HCT116 (cell line): ENCODE data around the gene CCR2. TPM values are rescaled to one million over a fixed set of nuclear protein-coding genes. Genes with fewer than 3 reads are reported as not detected.

ENCODE experiments used
- ATAC-seq: fragments of 200-7000 bp; cut with Tn5 transposase; 2 replicates; pipeline ENCODE4 v1.9.1; 2020; ENCODE audit warnings: mild to moderate bottlenecking, moderate library complexity
- BruUV-seq: library from RNA; stranded (reverse); fragments of 400-500 nt; replicated peaks from 2 replicates; lab custom pipeline; 2021; lab: Mats Ljungman, UMichigan
- CTCF ChIA-PET: fragments of 300-600 bp; sonication (Branson Sonifier 250); formaldehyde crosslinking; loops from one replicate; lab custom pipeline; 2021; ENCODE audit warnings: antibody characterized with exemption; lab: Charles Lee
- POLR2A ChIA-PET: fragments of 300-600, 350-600 bp; sonication (Branson Sonifier 250); formaldehyde crosslinking; loops from one replicate; lab custom pipeline; 2021; ENCODE audit warnings: antibody characterized with exemption; lab: Charles Lee
- RAD21 ChIA-PET, 2 experiments: fragments of 300-600 bp; sonication (Branson Sonifier 250); formaldehyde crosslinking; loops; one replicate each; lab custom pipeline; 2023; ENCODE audit warnings: low total read pairs in 2 of 2; ENCODE audit not compliant: uncharacterized antibody in 2 of 2, unreplicated experiment in 2 of 2, low non-redundant PET in 1 of 2; lab: Charles Lee
- DNase-seq: peaks from one replicate; pipeline ENCODE4 v3.0.0-alpha.2; 2010; ENCODE audit warnings: low read depth, low spot score
- H2AFZ ChIP-seq: fragments of 200-600 bp; shearing (Covaris generic), sonication (generic); 2 replicates; pipeline ENCODE4 v1.6.1; 2017; ENCODE audit warnings: low read depth, mixed run types, mixed read lengths, antibody characterized with exemption, low read length; ENCODE audit not compliant: poor library complexity, severe bottlenecking
- H3K27ac ChIP-seq: 2 replicates; pipeline ENCODE4 v1.5.1; 2012; ENCODE audit warnings: low read depth, low read length
- H3K27me3 ChIP-seq: fragments of 200-600 bp; sonication (generic); 2 replicates; pipeline ENCODE4 v1.6.1; 2016; ENCODE audit warnings: mixed run types, low read length, mixed read lengths; ENCODE audit not compliant: insufficient read depth
- H3K36me3 ChIP-seq, 2 experiments: fragments of 200-500 bp in 1 of 2; fragments of 200-600 bp in 1 of 2; sonication (Bioruptor generic) in 1 of 2; sonication (generic) in 1 of 2; 2 replicates each; pipeline versions ENCODE4 v1.5.1 to v1.6.1; 2014 to 2016; ENCODE audit warnings: low read length in 2 of 2, inconsistent platforms in 1 of 2, mixed read lengths in 1 of 2, mixed run types in 1 of 2; ENCODE audit not compliant: insufficient read depth in 2 of 2, control insufficient read depth in 1 of 2
- H3K4me1 ChIP-seq, 2 experiments: fragments of 200-600 bp in 1 of 2; sonication (generic) in 1 of 2; 2 replicates each; pipeline versions ENCODE4 v1.5.1 to v1.6.1; 2012 to 2017; ENCODE audit warnings: low read length in 2 of 2, inconsistent platforms in 1 of 2, mild to moderate bottlenecking in 1 of 2, mixed read lengths in 1 of 2, mixed run types in 1 of 2, moderate library complexity in 1 of 2; ENCODE audit not compliant: insufficient read depth in 2 of 2, control insufficient read depth in 1 of 2
- H3K4me2 ChIP-seq: fragments of 200-600 bp; sonication (generic); 2 replicates; pipeline ENCODE4 v1.6.1; 2017; ENCODE audit warnings: mixed run types, low read length, mixed read lengths
- H3K4me3 ChIP-seq, 2 experiments: fragments of 200-600 bp in 1 of 2; sonication (generic) in 1 of 2; replicated peaks in 1 of 2; 2 replicates each; pipeline ENCODE4 v1.5.1; 2011 to 2016; ENCODE audit warnings: low read length in 2 of 2, control low read depth in 1 of 2, low read depth in 1 of 2, mild to moderate bottlenecking in 1 of 2, mixed read lengths in 1 of 2, mixed run types in 1 of 2
- H3K79me2 ChIP-seq: fragments of 200-600 bp; sonication (generic); 2 replicates; pipeline ENCODE4 v1.6.1; 2017; ENCODE audit warnings: mild to moderate bottlenecking, mixed run types, low read length, moderate library complexity, mixed read lengths; ENCODE audit not compliant: insufficient read depth
- H3K9ac ChIP-seq: fragments of 200-600 bp; sonication (generic); 2 replicates; pipeline ENCODE4 v1.6.1; 2016; ENCODE audit warnings: low read length, mixed read lengths
- H3K9me2 ChIP-seq: fragments of 200-600 bp; sonication (generic), shearing (Covaris generic); 2 replicates; pipeline ENCODE4 v1.6.1; 2017; ENCODE audit warnings: mixed run types, mild to moderate bottlenecking, moderate library complexity; ENCODE audit not compliant: insufficient read depth
- H3K9me3 ChIP-seq, 2 experiments: fragments of 200-500 bp in 1 of 2; fragments of 200-600 bp in 1 of 2; sonication (Bioruptor generic) in 1 of 2; sonication (generic) in 1 of 2; 2 replicates each; pipeline ENCODE4 v1.6.1; 2014 to 2017; ENCODE audit warnings: low read length in 2 of 2, mixed read lengths in 2 of 2, inconsistent platforms in 1 of 2, low read depth in 1 of 2, mild to moderate bottlenecking in 1 of 2, mixed run types in 1 of 2, moderate library complexity in 1 of 2; ENCODE audit not compliant: control insufficient read depth in 1 of 2, insufficient read depth in 1 of 2
- H4K20me1 ChIP-seq: fragments of 200-600 bp; sonication (generic), shearing (Covaris generic); 2 replicates; pipeline ENCODE4 v1.6.1; 2017; ENCODE audit warnings: mixed run types, mild to moderate bottlenecking, moderate library complexity; ENCODE audit not compliant: insufficient read depth
- CBX3 ChIP-seq: IDR thresholded peaks from 2 replicates; pipeline ENCODE4 v1.6.1; 2012; ENCODE audit warnings: low read depth
- CEBPB ChIP-seq: IDR thresholded peaks from 2 replicates; pipeline ENCODE4 v1.6.1; 2012; ENCODE audit warnings: low read depth
- EGR1 ChIP-seq: IDR thresholded peaks from 2 replicates; pipeline ENCODE4 v1.6.1; 2012; ENCODE audit warnings: low read depth
- ELF1 ChIP-seq: IDR thresholded peaks from 2 replicates; pipeline ENCODE4 v1.6.1; 2012; ENCODE audit warnings: low read depth, borderline replicate concordance
- EZH2 ChIP-seq: fragments of 200-600 bp; sonication (generic); IDR thresholded peaks from 2 replicates; pipeline ENCODE4 v1.6.1; 2017; ENCODE audit warnings: antibody characterized with exemption, mixed run types
- FOSL1 ChIP-seq: IDR thresholded peaks from 2 replicates; pipeline ENCODE4 v1.6.1; 2012; ENCODE audit warnings: low read depth
- REST ChIP-seq: IDR thresholded peaks from 2 replicates; pipeline ENCODE4 v1.6.1; 2012; ENCODE audit warnings: low read depth
- SIN3A ChIP-seq: IDR thresholded peaks from 2 replicates; pipeline ENCODE4 v1.6.1; 2012; ENCODE audit warnings: low read depth
- SP1 ChIP-seq: IDR thresholded peaks from 2 replicates; pipeline ENCODE4 v1.6.1; 2012; ENCODE audit warnings: low read depth
- YY1 ChIP-seq: IDR thresholded peaks from 2 replicates; pipeline ENCODE4 v1.6.1; 2011; ENCODE audit warnings: low read length, low read depth, moderate library complexity, mild to moderate bottlenecking; ENCODE audit not compliant: insufficient replicate concordance; ENCODE audit errors: extremely low read depth
- ZNF274 ChIP-seq: fragments of 200-500 bp; sonication (Bioruptor generic); IDR thresholded peaks from 2 replicates; pipeline ENCODE4 v1.6.1; 2014; ENCODE audit warnings: mild to moderate bottlenecking, low read depth, low read length, inconsistent platforms
- intact Hi-C: fragments of 100-400 bp; cut with micrococcal nuclease; formaldehyde crosslinking; loops from 2 replicates; pipeline ENCODE4 v1.10.0; 2022
- total RNA-seq: library from RNA; stranded (reverse); gene quantifications from one replicate; pipeline ENCODE4 v1.2.1, GENCODE V29; 2021; ENCODE audit not compliant: unreplicated experiment
- TF ChIP-seq, protein P1 (sequence below): IDR thresholded peaks from 2 replicates; pipeline ENCODE4 v1.6.1; 2012
- TF ChIP-seq, protein P2 (sequence below): IDR thresholded peaks from 2 replicates; pipeline ENCODE4 v1.6.1; 2012
- TF ChIP-seq, protein P3 (sequence below): IDR thresholded peaks from 2 replicates; pipeline ENCODE4 v1.6.1; 2011; ENCODE audit warnings: mild to moderate bottlenecking, low read length, moderate library complexity; ENCODE audit not compliant: insufficient replicate concordance; ENCODE audit errors: extremely low read depth

CCR2 gene
- total RNA-seq, 1 experiment from 2014 or later = not detected

DNA sequence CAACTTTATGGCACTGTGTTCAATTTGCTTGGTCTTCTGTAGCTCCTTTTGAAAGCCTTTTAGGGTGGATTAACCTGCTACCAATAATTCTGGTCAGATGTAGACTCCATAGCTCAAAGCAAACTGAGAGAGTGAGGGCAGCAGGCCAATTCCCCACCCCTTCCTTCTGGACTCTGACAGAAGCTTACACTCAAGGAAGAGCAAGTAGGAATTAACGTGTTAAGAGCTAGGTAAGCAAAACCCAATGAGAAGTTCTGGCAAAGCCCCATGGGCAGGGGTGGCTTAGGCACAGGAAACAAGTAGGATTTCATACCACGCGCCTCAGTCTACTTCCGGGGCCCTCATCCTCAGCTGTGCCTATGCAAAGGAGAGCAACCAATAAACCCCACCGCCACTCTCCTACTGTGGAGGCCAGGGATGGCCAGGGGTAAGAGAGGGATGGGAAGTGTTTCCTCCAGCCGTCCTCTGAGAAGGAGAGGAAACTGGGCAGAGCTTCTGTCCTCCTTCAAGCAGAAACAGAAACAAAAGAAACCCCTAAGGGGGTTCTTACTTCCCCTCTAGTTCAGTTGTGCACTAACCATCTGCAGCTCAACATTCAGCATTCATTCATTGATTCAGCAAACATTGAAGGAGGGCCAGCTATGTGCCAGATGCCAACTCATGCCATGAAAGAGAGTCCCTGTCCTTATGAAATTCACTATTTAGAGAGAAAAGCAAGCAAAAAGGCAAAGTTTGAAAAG, 29.5 kb downstream of the CCR2 start:
- no peak overlapping the region for H3K9ac ChIP-seq
- no peaks in the 10 kb centered on the region for H3K36me3 ChIP-seq
- TF ChIP-seq, protein P1, sequence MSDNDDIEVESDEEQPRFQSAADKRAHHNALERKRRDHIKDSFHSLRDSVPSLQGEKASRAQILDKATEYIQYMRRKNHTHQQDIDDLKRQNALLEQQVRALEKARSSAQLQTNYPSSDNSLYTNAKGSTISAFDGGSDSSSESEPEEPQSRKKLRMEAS = no peak
- TF ChIP-seq SIN3A = no peak
- no peak for TF ChIP-seq CBX3
- TF ChIP-seq ELF1 = no peak
- no peak for TF ChIP-seq CEBPB
- no peak for TF ChIP-seq SP1
- no peak for TF ChIP-seq EZH2
- TF ChIP-seq YY1 = no peak
- TF ChIP-seq, protein P2, sequence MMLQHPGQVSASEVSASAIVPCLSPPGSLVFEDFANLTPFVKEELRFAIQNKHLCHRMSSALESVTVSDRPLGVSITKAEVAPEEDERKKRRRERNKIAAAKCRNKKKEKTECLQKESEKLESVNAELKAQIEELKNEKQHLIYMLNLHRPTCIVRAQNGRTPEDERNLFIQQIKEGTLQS = no peak
- no peak for TF ChIP-seq REST
- no peak for TF ChIP-seq ZNF274
- TF ChIP-seq EGR1 = no peak
- TF ChIP-seq FOSL1 = no peak
- TF ChIP-seq, protein P3, sequence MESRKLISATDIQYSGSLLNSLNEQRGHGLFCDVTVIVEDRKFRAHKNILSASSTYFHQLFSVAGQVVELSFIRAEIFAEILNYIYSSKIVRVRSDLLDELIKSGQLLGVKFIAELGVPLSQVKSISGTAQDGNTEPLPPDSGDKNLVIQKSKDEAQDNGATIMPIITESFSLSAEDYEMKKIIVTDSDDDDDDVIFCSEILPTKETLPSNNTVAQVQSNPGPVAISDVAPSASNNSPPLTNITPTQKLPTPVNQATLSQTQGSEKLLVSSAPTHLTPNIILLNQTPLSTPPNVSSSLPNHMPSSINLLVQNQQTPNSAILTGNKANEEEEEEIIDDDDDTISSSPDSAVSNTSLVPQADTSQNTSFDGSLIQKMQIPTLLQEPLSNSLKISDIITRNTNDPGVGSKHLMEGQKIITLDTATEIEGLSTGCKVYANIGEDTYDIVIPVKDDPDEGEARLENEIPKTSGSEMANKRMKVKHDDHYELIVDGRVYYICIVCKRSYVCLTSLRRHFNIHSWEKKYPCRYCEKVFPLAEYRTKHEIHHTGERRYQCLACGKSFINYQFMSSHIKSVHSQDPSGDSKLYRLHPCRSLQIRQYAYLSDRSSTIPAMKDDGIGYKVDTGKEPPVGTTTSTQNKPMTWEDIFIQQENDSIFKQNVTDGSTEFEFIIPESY = no peak
- no peak overlapping the region for H3K4me3 ChIP-seq
- ChIA-PET RAD21 (no interaction called here), POLR2A (no interaction called here), CTCF (interaction anchor here (0.7 to 1.5 kb wide), 5 partner anchors 11 to 444 kb away, joined by 3 read pairs; partner anchors contain the start of gene CCR5)
- ATAC-seq = no peak
- peaks cover 0 to 10% of the 10 kb centered on the region in 2 experiments; a peak in 2 of 4 replicates for H3K4me1 ChIP-seq
- H2AFZ ChIP-seq = no peak overlapping the region
- H3K27me3 ChIP-seq = no peaks in the 10 kb centered on the region
- no peak for DNase-seq
- H3K9me2 ChIP-seq = no peaks in the 10 kb centered on the region
- no peaks in the 10 kb centered on the region for H4K20me1 ChIP-seq
- intact Hi-C loops = no loop called here
- H3K27ac ChIP-seq = no peak overlapping the region
- H3K9me3 ChIP-seq = no peaks in the 10 kb centered on the region
- BruUV-seq = no TSS peak
- no peak overlapping the region for H3K4me2 ChIP-seq
- no peaks in the 10 kb centered on the region for H3K79me2 ChIP-seq
